GM13977 (cell line): ENCODE data around the gene AUTS2.

ENCODE experiments used
- DNase-seq: peaks from one replicate; pipeline ENCODE4 v3.0.0; 2012; ENCODE audit warnings: low spot score
- CTCF ChIP-seq: IDR thresholded peaks from 2 replicates; pipeline ENCODE4 v1.5.1; 2012; ENCODE audit warnings: mild to moderate bottlenecking, control low read depth; ENCODE audit not compliant: insufficient read depth; ENCODE audit errors: extremely low read depth, missing control alignments
- in situ Hi-C: fragments of 300-500 bp; cut with MboI; formaldehyde crosslinking; loops from one replicate; pipeline ENCODE4 v1.12.0; 2022; ENCODE audit warnings: low sequenced_read_pairs, low pct_unique_long_range_greater_than_20kb, mixed read lengths, inconsistent platforms; ENCODE audit not compliant: unreplicated experiment

Gene AUTS2

GRCh38 chr7:70583965-70584883 lies 985.9 kb downstream of the AUTS2 start:
- in situ Hi-C loops = no loop called here
- DNase-seq = no peak
- TF ChIP-seq CTCF = no peak

- peak; percentile 4 for TF ChIP-seq CTCF
- in situ Hi-C loops = no loop called here
- no peak for DNase-seq
These were observed 986.8 kb downstream of the AUTS2 start for GRCh38 chr7:70585071-70585470.

GRCh38 chr7:70586822-70587221 lies 988.5 kb downstream of the AUTS2 start:
- TF ChIP-seq CTCF = no peak
- DNase-seq = no peak
- in situ Hi-C loops = no loop called here

- in situ Hi-C loops = no loop called here
- DNase-seq = no peak
- TF ChIP-seq CTCF = no peak
These were observed 989.5 kb downstream of the AUTS2 start for GRCh38 chr7:70587739-70588138.

- no peak for DNase-seq
- no peak for TF ChIP-seq CTCF
- in situ Hi-C loops = no loop called here
These were observed 990.1 kb downstream of the AUTS2 start for GRCh38 chr7:70588191-70588921.

GRCh38 chr7:70589010-70589409 lies 990.7 kb downstream of the AUTS2 start:
- no peak for TF ChIP-seq CTCF
- DNase-seq = no peak
- in situ Hi-C loops = no loop called here
